Stimulated activated effector memory CD8-positive, alpha-beta T cell treated with anti-CD3 and anti-CD28 coated beads, Interleukin-12 subunit alpha, Interleukin-12 subunit beta, amount 100 ng/mL, for 72 hours (primary cell): ENCODE results near the gene GNA12.

Experiments
- ATAC-seq: fragments of 150-1000 bp; cut with Tn5 transposase; 2 replicates; pipeline ENCODE4 v1.10.0; 2021
- DNase-seq, 2 donors: peaks; one replicate each; pipeline ENCODE4 v3.0.0; 2021 to 2022; ENCODE audit warnings: low spot score in 2 of 2
- H3K27ac Mint-ChIP-seq: one replicate; pipeline ENCODE4 v1.8.0; 2022; ENCODE audit warnings: mild to moderate bottlenecking, mixed read lengths
- H3K36me3 Mint-ChIP-seq: one replicate; pipeline ENCODE4 v1.8.0; 2022; ENCODE audit warnings: mild to moderate bottlenecking, mixed read lengths
- H3K4me1 Mint-ChIP-seq: one replicate; pipeline ENCODE4 v1.8.0; 2022; ENCODE audit warnings: mixed read lengths
- H3K4me3 Mint-ChIP-seq: one replicate; pipeline ENCODE4 v1.8.0; 2022; ENCODE audit warnings: mild to moderate bottlenecking, mixed read lengths
- H3K9me3 Mint-ChIP-seq: one replicate; pipeline ENCODE4 v1.8.0; 2022; ENCODE audit warnings: mixed read lengths

GNA12 gene

GRCh38 chr7:2799253-2799652 lies 44.9 kb downstream of the GNA12 start:
- ATAC-seq (no peak), DNase-seq (no peak)
- H3K27ac Mint-ChIP-seq, result no peak overlapping the region
- no peak overlapping the region for H3K4me3 Mint-ChIP-seq
- H3K9me3 Mint-ChIP-seq, result no peaks in the 10 kb centered on the region
- H3K4me1 Mint-ChIP-seq, result peaks cover 24% of the 10 kb centered on the region
- peaks cover 9% of the 10 kb centered on the region for H3K36me3 Mint-ChIP-seq

GRCh38 chr7:2798669-2799068 lies 45.4 kb downstream of the GNA12 start:
- Mint-ChIP-seq H3K4me1 (peaks cover 24% of the 10 kb centered on the region), H3K9me3 (no peaks in the 10 kb centered on the region), H3K4me3 (no peak overlapping the region), H3K27ac (no peak overlapping the region), H3K36me3 (peaks cover 15% of the 10 kb centered on the region)
- no peak for DNase-seq
- ATAC-seq, result no peak

- H3K4me1 Mint-ChIP-seq, result peaks cover 18% of the 10 kb centered on the region
- DNase-seq, result no peak
- H3K27ac Mint-ChIP-seq, result no peak overlapping the region
- H3K36me3 Mint-ChIP-seq, result peaks cover 26% of the 10 kb centered on the region
- H3K4me3 Mint-ChIP-seq, result no peak overlapping the region
- no peak for ATAC-seq
- H3K9me3 Mint-ChIP-seq, result no peaks in the 10 kb centered on the region
Measured at GRCh38 chr7:2796358-2797352, 47.5 kb downstream of the GNA12 start.

GRCh38 chr7:2795906-2796305 lies 48.2 kb downstream of the GNA12 start:
- Mint-ChIP-seq H3K4me1 (peaks cover 15% of the 10 kb centered on the region), H3K27ac (no peak overlapping the region), H3K4me3 (no peak overlapping the region), H3K36me3 (peaks cover 26% of the 10 kb centered on the region), H3K9me3 (no peaks in the 10 kb centered on the region)
- ATAC-seq (no peak), DNase-seq (no peak)

GRCh38 chr7:2794836-2795636 lies 49.1 kb downstream of the GNA12 start:
- Mint-ChIP-seq H3K9me3 (no peaks in the 10 kb centered on the region), H3K27ac (no peak overlapping the region), H3K36me3 (peaks cover 26% of the 10 kb centered on the region), H3K4me1 (peaks cover 8% of the 10 kb centered on the region), H3K4me3 (no peak overlapping the region)
- DNase-seq (no peak), ATAC-seq (no peak)

GRCh38 chr7:2792856-2793487 lies 51.1 kb downstream of the GNA12 start:
- Mint-ChIP-seq H3K4me3 (no peak overlapping the region), H3K36me3 (peaks cover 26% of the 10 kb centered on the region)
- ATAC-seq, result no peak

GRCh38 chr7:2792235-2792634 lies 51.9 kb downstream of the GNA12 start:
- ATAC-seq (no peak), DNase-seq (no peak)
- H3K4me1 Mint-ChIP-seq, result no peaks in the 10 kb centered on the region
- H3K27ac Mint-ChIP-seq, result no peak overlapping the region
- peaks cover 26% of the 10 kb centered on the region for H3K36me3 Mint-ChIP-seq
- no peaks in the 10 kb centered on the region for H3K9me3 Mint-ChIP-seq
- no peak overlapping the region for H3K4me3 Mint-ChIP-seq

More at GRCh38 chr7:2792856-2793487, 51.1 kb downstream of the GNA12 start:
- no peak overlapping the region for H3K27ac Mint-ChIP-seq
- H3K9me3 Mint-ChIP-seq, result no peaks in the 10 kb centered on the region
- no peak for DNase-seq
- H3K4me1 Mint-ChIP-seq, result no peaks in the 10 kb centered on the region

- no peak for ATAC-seq
- H3K36me3 Mint-ChIP-seq, result peaks cover 26% of the 10 kb centered on the region
Measured at GRCh38 chr7:2791390-2791789, 52.7 kb downstream of the GNA12 start.

GRCh38 chr7:2787251-2787951 lies 56.7 kb downstream of the GNA12 start:
- Mint-ChIP-seq H3K36me3 (peaks cover 6% of the 10 kb centered on the region), H3K4me1 (peaks cover 12% of the 10 kb centered on the region), H3K9me3 (no peaks in the 10 kb centered on the region), H3K4me3 (no peak overlapping the region), H3K27ac (no peak overlapping the region)
- ATAC-seq, result no peak
- no peak for DNase-seq

More at GRCh38 chr7:2791390-2791789, 52.7 kb downstream of the GNA12 start:
- H3K27ac Mint-ChIP-seq, result no peak overlapping the region
- DNase-seq, result no peak
- no peaks in the 10 kb centered on the region for H3K9me3 Mint-ChIP-seq
- no peak overlapping the region for H3K4me3 Mint-ChIP-seq
- no peaks in the 10 kb centered on the region for H3K4me1 Mint-ChIP-seq

- ATAC-seq (no peak), DNase-seq (no peak)
- H3K9me3 Mint-ChIP-seq, result no peaks in the 10 kb centered on the region
- H3K4me1 Mint-ChIP-seq, result peaks cover 15% of the 10 kb centered on the region
- peaks cover 6% of the 10 kb centered on the region for H3K36me3 Mint-ChIP-seq
- H3K4me3 Mint-ChIP-seq, result no peak overlapping the region
- H3K27ac Mint-ChIP-seq, result no peak overlapping the region
Measured at GRCh38 chr7:2786607-2787116, 57.4 kb downstream of the GNA12 start.

- no peaks in the 10 kb centered on the region for H3K9me3 Mint-ChIP-seq
- peaks cover 15% of the 10 kb centered on the region for H3K4me1 Mint-ChIP-seq
- H3K36me3 Mint-ChIP-seq, result peaks cover 6% of the 10 kb centered on the region
- H3K27ac Mint-ChIP-seq, result no peak overlapping the region
- no peak overlapping the region for H3K4me3 Mint-ChIP-seq
- ATAC-seq (peak; percentile 71), DNase-seq (no peak)
Measured at GRCh38 chr7:2785071-2785500, 59.0 kb downstream of the GNA12 start.

- Mint-ChIP-seq H3K4me1 (peaks cover 15% of the 10 kb centered on the region), H3K4me3 (peak overlapping the region; percentile 12), H3K9me3 (no peaks in the 10 kb centered on the region), H3K27ac (peak overlapping the region; percentile 9), H3K36me3 (peaks cover 6% of the 10 kb centered on the region)
- peak; percentile 93 for ATAC-seq
- no peak for DNase-seq
Measured at GRCh38 chr7:2782565-2782964, 61.5 kb downstream of the GNA12 start.

- H3K36me3 Mint-ChIP-seq, result peaks cover 6% of the 10 kb centered on the region
- ATAC-seq (no peak), DNase-seq (no peak)
- H3K9me3 Mint-ChIP-seq, result no peaks in the 10 kb centered on the region
- peak overlapping the region; percentile 9 for H3K27ac Mint-ChIP-seq
- H3K4me1 Mint-ChIP-seq, result peaks cover 15% of the 10 kb centered on the region
- H3K4me3 Mint-ChIP-seq, result peak overlapping the region; percentile 12
Measured at GRCh38 chr7:2782121-2782520, 62.0 kb downstream of the GNA12 start.

GRCh38 chr7:2781636-2782035 lies 62.5 kb downstream of the GNA12 start:
- no peaks in the 10 kb centered on the region for H3K9me3 Mint-ChIP-seq
- H3K4me3 Mint-ChIP-seq, result no peak overlapping the region
- H3K4me1 Mint-ChIP-seq, result peaks cover 15% of the 10 kb centered on the region
- H3K36me3 Mint-ChIP-seq, result peaks cover 6% of the 10 kb centered on the region
- no peak overlapping the region for H3K27ac Mint-ChIP-seq
- DNase-seq, result no peak
- ATAC-seq, result no peak
